Activated CD8-positive, alpha-beta T cell treated with anti-CD3 and anti-CD28 coated beads for 36 hours (primary cell): ENCODE measurements around the gene DPH7. TPM values are rescaled to one million over a fixed set of nuclear protein-coding genes. Genes with fewer than 3 reads are reported as not detected.

ENCODE experiments used
- ATAC-seq: fragments of 200-7000 bp; cut with Tn5 transposase; one replicate; pipeline ENCODE4 v1.10.0; 2021; ENCODE audit warnings: mild to moderate bottlenecking, moderate library complexity
- CTCF ChIA-PET: fragments of 350-600 bp; sonication (Branson Sonifier 250); formaldehyde crosslinking; loops from one replicate; lab custom pipeline; 2021; ENCODE audit warnings: antibody characterized with exemption; lab: Charles Lee
- POLR2A ChIA-PET: fragments of 350-600 bp; sonication (Branson Sonifier 250); formaldehyde crosslinking; loops from one replicate; lab custom pipeline; 2021; ENCODE audit warnings: antibody characterized with exemption; lab: Charles Lee
- DNase-seq: peaks from one replicate; pipeline ENCODE4 v3.0.0-alpha.2; 2020
- H3K27ac Mint-ChIP-seq: one replicate; pipeline ENCODE4 v1.8.0; 2021; ENCODE audit warnings: mild to moderate bottlenecking, mixed read lengths
- H3K27me3 Mint-ChIP-seq: one replicate; pipeline ENCODE4 v1.8.0; 2021; ENCODE audit warnings: mixed read lengths
- H3K36me3 Mint-ChIP-seq: one replicate; pipeline ENCODE4 v1.8.0; 2021; ENCODE audit warnings: low read depth, mixed read lengths
- H3K4me1 Mint-ChIP-seq: one replicate; pipeline ENCODE4 v1.8.0; 2021; ENCODE audit warnings: low read depth, mixed read lengths
- H3K4me3 Mint-ChIP-seq: one replicate; pipeline ENCODE4 v1.8.0; 2021; ENCODE audit warnings: mild to moderate bottlenecking, moderate library complexity, mixed read lengths
- H3K9me3 Mint-ChIP-seq: one replicate; pipeline ENCODE4 v1.8.0; 2021; ENCODE audit warnings: mixed read lengths
- intact Hi-C: fragments of 100-400 bp; cut with micrococcal nuclease; formaldehyde crosslinking; loops from one replicate; pipeline ENCODE4 v1.10.0; 2022
- total RNA-seq, 2 experiments: library from RNA; stranded (reverse); gene quantifications; one replicate each; pipeline ENCODE4 v1.2.3, GENCODE V29; 2021
- TF ChIP-seq, protein P1 (sequence below): fragments of 200-600 bp; IDR thresholded peaks from one replicate; pipeline ENCODE4 v1.8.0; 2022; ENCODE audit warnings: antibody characterized with exemption, mild to moderate bottlenecking

Gene DPH7
- total RNA-seq, 2 experiments from 2014 or later, result 33.7 to 35.0 TPM

- intact Hi-C loops, result no loop called here
- TF ChIP-seq, protein P1, sequence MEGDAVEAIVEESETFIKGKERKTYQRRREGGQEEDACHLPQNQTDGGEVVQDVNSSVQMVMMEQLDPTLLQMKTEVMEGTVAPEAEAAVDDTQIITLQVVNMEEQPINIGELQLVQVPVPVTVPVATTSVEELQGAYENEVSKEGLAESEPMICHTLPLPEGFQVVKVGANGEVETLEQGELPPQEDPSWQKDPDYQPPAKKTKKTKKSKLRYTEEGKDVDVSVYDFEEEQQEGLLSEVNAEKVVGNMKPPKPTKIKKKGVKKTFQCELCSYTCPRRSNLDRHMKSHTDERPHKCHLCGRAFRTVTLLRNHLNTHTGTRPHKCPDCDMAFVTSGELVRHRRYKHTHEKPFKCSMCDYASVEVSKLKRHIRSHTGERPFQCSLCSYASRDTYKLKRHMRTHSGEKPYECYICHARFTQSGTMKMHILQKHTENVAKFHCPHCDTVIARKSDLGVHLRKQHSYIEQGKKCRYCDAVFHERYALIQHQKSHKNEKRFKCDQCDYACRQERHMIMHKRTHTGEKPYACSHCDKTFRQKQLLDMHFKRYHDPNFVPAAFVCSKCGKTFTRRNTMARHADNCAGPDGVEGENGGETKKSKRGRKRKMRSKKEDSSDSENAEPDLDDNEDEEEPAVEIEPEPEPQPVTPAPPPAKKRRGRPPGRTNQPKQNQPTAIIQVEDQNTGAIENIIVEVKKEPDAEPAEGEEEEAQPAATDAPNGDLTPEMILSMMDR, result no peak
- H3K36me3 Mint-ChIP-seq, result peaks cover 25% of the 10 kb centered on the region
- ATAC-seq (no peak), DNase-seq (no peak)
- no peaks in the 10 kb centered on the region for H3K9me3 Mint-ChIP-seq
- H3K4me3 Mint-ChIP-seq, result peak overlapping the region; percentile 84
- peaks cover 26% of the 10 kb centered on the region for H3K4me1 Mint-ChIP-seq
- POLR2A ChIA-PET, result interaction anchor here (0.9 to 5.0 kb wide), 5 partner anchors 9 to 38 kb away, joined by 3 to 33 read pairs (median 4); partner anchors contain the start of genes DPH7, EHMT1 and MRPL41
- CTCF ChIA-PET, result interaction anchor here (1.3 to 2.6 kb wide), 3 partner anchors 10 to 31 kb away, joined by 3 to 20 read pairs (median 13); partner anchors contain the start of gene DPH7
- H3K27ac Mint-ChIP-seq, result no peak overlapping the region
- no peaks in the 10 kb centered on the region for H3K27me3 Mint-ChIP-seq
Observed at GRCh38 chr9:137588891-137589290, 10.2 kb upstream of the DPH7 start.

DNA sequence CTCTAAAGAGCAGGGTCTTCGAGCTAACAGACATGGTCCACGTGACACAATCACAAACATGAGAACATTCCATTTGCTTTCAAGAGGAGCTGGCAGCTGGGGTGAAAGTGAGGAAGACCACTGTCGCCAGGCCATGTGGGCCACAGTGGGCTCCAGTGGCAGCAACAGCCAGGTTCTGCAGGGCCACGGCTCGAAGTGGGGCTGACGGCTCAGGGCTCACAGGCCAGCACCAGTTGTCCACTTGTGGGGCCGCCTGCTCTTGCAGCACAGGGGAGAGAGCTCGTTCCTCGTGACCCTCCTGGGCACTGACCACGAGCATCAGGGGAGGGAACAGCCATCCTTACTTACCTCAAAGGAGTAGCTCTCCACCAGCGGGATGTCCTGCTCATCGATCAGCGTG, 9.6 kb upstream of the DPH7 start:
- intact Hi-C loops, result no loop called here
- POLR2A ChIA-PET, result interaction anchor here (0.9 to 5.0 kb wide), 5 partner anchors 9 to 39 kb away, joined by 3 to 33 read pairs (median 4); partner anchors contain the start of genes DPH7, EHMT1 and MRPL41
- CTCF ChIA-PET, result interaction anchor here (1.3 to 2.6 kb wide), 4 partner anchors 9 to 36 kb away, joined by 3 to 20 read pairs (median 8); partner anchors contain the start of gene DPH7
- H3K27ac Mint-ChIP-seq, result no peak overlapping the region
- DNase-seq, result no peak
- TF ChIP-seq, protein P1, result no peak
- peaks cover 25% of the 10 kb centered on the region for H3K36me3 Mint-ChIP-seq
- no peaks in the 10 kb centered on the region for H3K27me3 Mint-ChIP-seq
- no peak for ATAC-seq
- peaks cover 26% of the 10 kb centered on the region for H3K4me1 Mint-ChIP-seq
- H3K4me3 Mint-ChIP-seq, result peak overlapping the region; percentile 84
- no peaks in the 10 kb centered on the region for H3K9me3 Mint-ChIP-seq

GRCh38 chr9:137586854-137587253, 8.1 kb upstream of the DPH7 start:
- H3K4me3 Mint-ChIP-seq, result no peak overlapping the region
- TF ChIP-seq, protein P1, result no peak
- CTCF ChIA-PET, result interaction anchor here (1.4 to 2.6 kb wide), 3 partner anchors 7 to 35 kb away, joined by 4 to 20 read pairs (median 13); partner anchors contain the start of gene DPH7
- peaks cover 28% of the 10 kb centered on the region for H3K36me3 Mint-ChIP-seq
- ATAC-seq (no peak), DNase-seq (no peak)
- H3K9me3 Mint-ChIP-seq, result no peaks in the 10 kb centered on the region
- H3K4me1 Mint-ChIP-seq, result peaks cover 23% of the 10 kb centered on the region
- H3K27me3 Mint-ChIP-seq, result no peaks in the 10 kb centered on the region
- H3K27ac Mint-ChIP-seq, result no peak overlapping the region
- intact Hi-C loops, result no loop called here
- POLR2A ChIA-PET, result interaction anchor here (0.7 to 5.0 kb wide), 2 partner anchors 7 to 12 kb away, joined by 4 to 33 read pairs; partner anchors contain the start of gene DPH7

GRCh38 chr9:137583957-137584356, 5.2 kb upstream of the DPH7 start:
- DNase-seq, result no peak
- Mint-ChIP-seq H3K4me3 (no peak overlapping the region), H3K27me3 (no peaks in the 10 kb centered on the region), H3K27ac (no peak overlapping the region), H3K9me3 (no peaks in the 10 kb centered on the region), H3K4me1 (peaks cover 21% of the 10 kb centered on the region), H3K36me3 (peaks cover 27% of the 10 kb centered on the region)
- intact Hi-C loops, result no loop called here
- TF ChIP-seq, protein P1, result no peak
- no peak for ATAC-seq
- POLR2A ChIA-PET, result no interaction called here
- CTCF ChIA-PET, result no interaction called here

- peaks cover 16% of the 10 kb centered on the region for H3K4me1 Mint-ChIP-seq
- intact Hi-C loops, result no loop called here
- H3K36me3 Mint-ChIP-seq, result peaks cover 24% of the 10 kb centered on the region
- TF ChIP-seq, protein P1, result no peak
- H3K9me3 Mint-ChIP-seq, result no peaks in the 10 kb centered on the region
- no peak overlapping the region for H3K4me3 Mint-ChIP-seq
- H3K27ac Mint-ChIP-seq, result no peak overlapping the region
- ChIA-PET CTCF (no interaction called here), POLR2A (no interaction called here)
- H3K27me3 Mint-ChIP-seq, result no peaks in the 10 kb centered on the region
- DNase-seq (no peak), ATAC-seq (no peak)
Observed at GRCh38 chr9:137583347-137583746, 4.6 kb upstream of the DPH7 start.
